GM19455 (cell line): Measurements from ENCODE around the gene FAM111B.
"Not testable (repeated sequence)": the region's sequence is repeated elsewhere in the genome, so short reads cannot be mapped to it uniquely, and the experiment has no call there.

Source experiments
- ATAC-seq: cut with Tn5 transposase; IDR thresholded peaks from one replicate; pipeline ENCODE4 v1.9.1; 2021; ENCODE audit not compliant: unreplicated experiment

FAM111B gene

GRCh38 chr11:59106363-59107336 is at the start of gene FAM111B:
Gene FAM111B, plus strand, starts transcription at chr11:59107237. Its CDS starts 2,389 bp downstream, at chr11:59109626.
- ATAC-seq = peak; percentile 67

GRCh38 chr11:59058120-59059033 is 48.7 kb upstream of the FAM111B start:
- peak; percentile 90 for ATAC-seq

GRCh38 chr11:59060096-59060495 is 46.9 kb upstream of the FAM111B start:
- not testable (repeated sequence) for ATAC-seq

GRCh38 chr11:59062602-59063529 is 44.2 kb upstream of the FAM111B start:
- no peak for ATAC-seq

- peak; percentile 75 for ATAC-seq
These were observed 42.9 kb upstream of the FAM111B start for GRCh38 chr11:59063996-59064727.

- ATAC-seq = no peak
These were observed 38.0 kb upstream of the FAM111B start for GRCh38 chr11:59069087-59069486.

- ATAC-seq = peak; percentile 76
These were observed 30.0 kb upstream of the FAM111B start for GRCh38 chr11:59076876-59077571.

GRCh38 chr11:59078435-59078834 is 28.6 kb upstream of the FAM111B start:
- no peak for ATAC-seq

- ATAC-seq = no peak
These were observed 28.0 kb upstream of the FAM111B start for GRCh38 chr11:59079086-59079485.

DNA sequence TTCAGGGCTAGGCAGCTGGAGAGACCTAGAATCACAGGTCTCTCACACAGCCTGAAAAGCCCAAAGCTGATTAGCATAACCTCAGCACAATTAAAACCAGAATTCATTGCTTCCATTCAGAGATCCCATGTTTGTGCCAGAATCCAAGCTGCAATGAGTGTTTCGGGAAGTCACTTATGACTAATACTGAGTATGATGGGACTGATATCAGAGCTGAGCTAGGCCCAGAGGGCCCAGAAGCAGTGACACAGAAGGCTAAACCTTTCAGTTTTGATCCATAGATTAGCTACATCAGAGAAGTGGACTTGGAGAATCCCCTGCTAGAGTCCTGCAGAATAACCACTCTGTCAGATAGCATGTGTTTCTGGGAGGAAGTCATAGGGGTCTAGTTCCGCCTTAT is 26.6 kb upstream of the FAM111B start:
- not testable (repeated sequence) for ATAC-seq

- ATAC-seq = not testable (repeated sequence)
These were observed 25.5 kb upstream of the FAM111B start for GRCh38 chr11:59081430-59082020.

DNA sequence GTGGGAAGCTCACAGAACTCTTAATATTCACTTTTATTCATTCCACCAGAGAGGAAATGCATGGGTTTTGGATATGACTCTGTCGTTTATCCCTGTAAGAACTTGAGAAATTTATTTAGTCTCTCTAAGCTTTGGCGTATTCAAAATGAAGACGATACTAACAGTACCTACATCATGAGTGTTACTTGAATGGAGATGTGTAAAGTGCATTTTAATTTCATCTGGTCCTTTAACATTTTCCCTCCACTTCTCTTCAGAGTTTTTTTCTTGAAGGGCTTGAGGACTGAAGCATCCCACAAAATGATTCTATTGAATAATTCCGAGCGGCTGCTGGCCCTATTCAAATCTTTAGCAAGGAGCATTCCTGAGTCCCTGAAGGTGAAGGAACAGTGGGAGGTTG is 21.0 kb upstream of the FAM111B start, which contains the start of gene GLYATL1B:
Gene GLYATL1B, plus strand, starts transcription at position 301 of the 400 bp plus-strand sequence. Its CDS starts 0 bp downstream, at position 301.
- not testable (repeated sequence) for ATAC-seq

GRCh38 chr11:59088162-59088561 is 18.9 kb upstream of the FAM111B start:
- ATAC-seq = no peak

- not testable (repeated sequence) for ATAC-seq
These were observed 13.5 kb upstream of the FAM111B start for GRCh38 chr11:59093576-59093975.

- peak; percentile 61 for ATAC-seq
These were observed 11.8 kb upstream of the FAM111B start for GRCh38 chr11:59095225-59095624.

GRCh38 chr11:59095972-59096575 is 11.0 kb upstream of the FAM111B start:
- not testable (repeated sequence) for ATAC-seq

GRCh38 chr11:59097113-59097708 is 9.8 kb upstream of the FAM111B start:
- peak; percentile 34 for ATAC-seq

- peak; percentile 23 for ATAC-seq
These were observed 9.1 kb upstream of the FAM111B start for GRCh38 chr11:59097938-59098337.
